ENCODE results near the gene RXRB. TPM values are rescaled to one million over a fixed set of nuclear protein-coding genes. Genes with fewer than 3 reads are reported as not detected.

Gene RXRB
- polyA plus RNA-seq, 1 donor (not counting 4 experiments of a cell fraction or from before 2014, with no cell fraction given): 23.2 TPM

DNA sequence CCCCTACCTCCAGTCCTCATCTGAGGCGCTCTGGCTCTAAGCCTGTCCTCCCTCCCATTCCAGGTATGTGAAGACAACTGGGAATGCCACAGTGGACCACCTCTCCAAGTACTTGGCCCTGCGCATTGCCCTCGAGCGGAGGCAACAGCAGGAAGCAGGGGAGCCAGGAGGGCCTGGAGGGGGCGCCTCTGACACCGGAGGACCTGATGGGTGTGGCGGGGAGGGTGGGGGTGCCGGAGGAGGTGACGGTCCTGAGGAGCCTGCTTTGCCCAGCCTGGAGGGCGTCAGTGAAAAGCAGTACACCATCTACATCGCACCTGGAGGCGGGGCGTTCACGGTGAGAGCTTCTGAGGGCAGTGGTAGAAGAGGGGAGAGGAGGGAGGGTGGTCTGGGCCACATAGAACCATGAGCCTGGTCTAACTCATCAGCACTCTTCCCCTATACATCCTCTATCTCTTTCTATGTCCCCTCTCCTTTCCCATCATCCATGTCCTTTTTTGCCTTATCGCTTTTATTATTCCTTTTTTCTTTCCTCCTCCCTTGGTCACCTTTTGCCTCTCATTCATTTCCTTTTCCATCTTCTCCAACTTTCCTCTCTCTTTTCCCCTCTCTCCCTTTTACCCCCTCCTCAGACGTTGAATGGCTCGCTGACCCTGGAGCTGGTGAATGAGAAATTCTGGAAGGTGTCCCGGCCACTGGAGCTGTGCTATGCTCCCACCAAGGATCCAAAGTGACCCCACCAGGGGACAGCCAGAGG is 11.4 kb upstream of the RXRB start:
- Histone ChIP-seq H3K9me3 (ENCODE audit: control insufficient read depth, low read depth, low read length) (no peaks in the 10 kb centered on the region), H3K27me3 (ENCODE audit: control insufficient read depth, extremely low read depth, insufficient read depth, low read length) (no peaks in the 10 kb centered on the region), H3K9me1 (ENCODE audit: control insufficient read depth, extremely low read depth, insufficient read depth, low read length) (no peaks in the 10 kb centered on the region), H3K9ac (ENCODE audit: control insufficient read depth, extremely low read depth, insufficient read depth, low read length) (no peak overlapping the region), H3K4me1 (ENCODE audit: control insufficient read depth, extremely low read depth, insufficient read depth, low read length) (peaks cover 22% of the 10 kb centered on the region), H3K4me2 (ENCODE audit: control insufficient read depth, extremely low read depth, insufficient read depth, low read depth, low read length) (no peak overlapping the region), H4K20me1 (ENCODE audit: control insufficient read depth, extremely low read depth, insufficient read depth, low read length) (no peaks in the 10 kb centered on the region), H3K27ac (ENCODE audit: control insufficient read depth, insufficient read depth, low read length) (no peak overlapping the region), H2AFZ (ENCODE audit: control insufficient read depth, low read length) (no peak overlapping the region), H3K79me2 (ENCODE audit: control insufficient read depth, insufficient read depth, low read length) (no peaks in the 10 kb centered on the region), H3K4me3 (ENCODE audit: control insufficient read depth in 2 of 3, extremely low read depth in 1 of 3, insufficient read depth in 2 of 3, low read depth in 1 of 3, low read length in 3 of 3) (no peak overlapping the region), H3K36me3 (ENCODE audit: control insufficient read depth in 2 of 2, extremely low read depth in 1 of 2, insufficient read depth in 2 of 2, low read length in 2 of 2) (peaks cover 3 to 13% of the 10 kb centered on the region in 2 experiments)
- no peak for TF ChIP-seq EZH2 (IDR thresholded peaks at IDR 0.05; ENCODE audit: low read length)
- no peak for TF ChIP-seq CTCF (optimal IDR thresholded peaks at IDR 0.05 in 1 of 3, IDR thresholded peaks at IDR 0.05 in 1 of 3, conservative IDR thresholded peaks at IDR 0.05 in 1 of 3; ENCODE audit: extremely low read depth in 1 of 3, insufficient read depth in 2 of 3, low read length in 3 of 3)
- no peak for DNase-seq (ENCODE audit: low read depth, low spot score)
- dilution Hi-C loops (cut with MboI; ENCODE audit: extremely low pct_ligation_motif_present, low sequenced_read_pairs): no loop called here
- FAIRE-seq: no peak

- no peak for FAIRE-seq
- H3K4me1 ChIP-seq (ENCODE audit: control insufficient read depth, extremely low read depth, insufficient read depth, low read length): peaks cover 29% of the 10 kb centered on the region
- no peak overlapping the region for H3K4me2 ChIP-seq (ENCODE audit: control insufficient read depth, extremely low read depth, insufficient read depth, low read depth, low read length)
Measured at GRCh38 chr6:33211136-33211535, 10.7 kb upstream of the RXRB start.

More at GRCh38 chr6:33211136-33211535, 10.7 kb upstream of the RXRB start:
- no peak for TF ChIP-seq CTCF (optimal IDR thresholded peaks at IDR 0.05 in 1 of 3, IDR thresholded peaks at IDR 0.05 in 1 of 3, conservative IDR thresholded peaks at IDR 0.05 in 1 of 3; ENCODE audit: extremely low read depth in 1 of 3, insufficient read depth in 2 of 3, low read length in 3 of 3)
- no peak for TF ChIP-seq EZH2 (IDR thresholded peaks at IDR 0.05; ENCODE audit: low read length)
- H2AFZ ChIP-seq (ENCODE audit: control insufficient read depth, low read length): no peak overlapping the region
- no peaks in the 10 kb centered on the region for H3K27me3 ChIP-seq (ENCODE audit: control insufficient read depth, extremely low read depth, insufficient read depth, low read length)
- H3K36me3 ChIP-seq (ENCODE audit: control insufficient read depth in 2 of 2, extremely low read depth in 1 of 2, insufficient read depth in 2 of 2, low read length in 2 of 2): peaks cover 3 to 13% of the 10 kb centered on the region in 2 experiments
- H4K20me1 ChIP-seq (ENCODE audit: control insufficient read depth, extremely low read depth, insufficient read depth, low read length): no peaks in the 10 kb centered on the region
- dilution Hi-C loops (cut with MboI; ENCODE audit: extremely low pct_ligation_motif_present, low sequenced_read_pairs): no loop called here
- H3K27ac ChIP-seq (ENCODE audit: control insufficient read depth, insufficient read depth, low read length): no peak overlapping the region
- no peak for DNase-seq (ENCODE audit: low read depth, low spot score)
- H3K9me1 ChIP-seq (ENCODE audit: control insufficient read depth, extremely low read depth, insufficient read depth, low read length): no peaks in the 10 kb centered on the region
- H3K4me3 ChIP-seq (ENCODE audit: control insufficient read depth in 2 of 3, extremely low read depth in 1 of 3, insufficient read depth in 2 of 3, low read depth in 1 of 3, low read length in 3 of 3): no peak overlapping the region
- H3K9ac ChIP-seq (ENCODE audit: control insufficient read depth, extremely low read depth, insufficient read depth, low read length): no peak overlapping the region
- no peaks in the 10 kb centered on the region for H3K9me3 ChIP-seq (ENCODE audit: control insufficient read depth, low read depth, low read length)
- H3K79me2 ChIP-seq (ENCODE audit: control insufficient read depth, insufficient read depth, low read length): no peaks in the 10 kb centered on the region

Measured in keratinocyte (primary cell).